ENCODE measurements around the gene FGF18. TPM values are rescaled to one million over a fixed set of nuclear protein-coding genes. Genes with fewer than 3 reads are reported as not detected.
A peak's percentile ranks its signal among the peaks of the same experiment; 100 is the strongest.

Gene FGF18
- total and polyA plus RNA-seq, 2 donors from 2014 or later: 0.39 to 1.8 TPM

GRCh38 chr5:171457208-171457981, 37.9 kb downstream of the FGF18 start:
- H3K36me3 ChIP-seq (ENCODE audit: control insufficient read depth in 2 of 3, insufficient read depth in 3 of 3, low read length in 3 of 3): no peaks in the 10 kb centered on the region
- H3K9ac ChIP-seq (ENCODE audit: low read length in 3 of 3): no peak overlapping the region
- no peaks in the 10 kb centered on the region for H3K9me3 ChIP-seq (ENCODE audit: control insufficient read depth in 2 of 3, insufficient read depth in 1 of 3, low read length in 3 of 3)
- DNase-seq (no peak), FAIRE-seq (no peak)
- intact Hi-C loops (cut with DNase I): no loop called here
- H3K4me1 ChIP-seq (ENCODE audit: control insufficient read depth in 2 of 3, insufficient read depth in 2 of 3, low read depth in 1 of 3, low read length in 3 of 3): peaks cover 0 to 2% (median 0%) of the 10 kb centered on the region in 3 donors
- no peak for TF ChIP-seq CTCF (IDR thresholded peaks at IDR 0.05; ENCODE audit: borderline replicate concordance, extremely low read depth, insufficient read depth)
- no peak overlapping the region for H3K27ac ChIP-seq (ENCODE audit: low read depth in 2 of 2, low read length in 2 of 2)
- no peaks in the 10 kb centered on the region for H3K27me3 ChIP-seq (ENCODE audit: control insufficient read depth, insufficient read depth, low read length)
- H3K4me3 ChIP-seq (ENCODE audit: low read length in 3 of 3): no peak overlapping the region

DNA sequence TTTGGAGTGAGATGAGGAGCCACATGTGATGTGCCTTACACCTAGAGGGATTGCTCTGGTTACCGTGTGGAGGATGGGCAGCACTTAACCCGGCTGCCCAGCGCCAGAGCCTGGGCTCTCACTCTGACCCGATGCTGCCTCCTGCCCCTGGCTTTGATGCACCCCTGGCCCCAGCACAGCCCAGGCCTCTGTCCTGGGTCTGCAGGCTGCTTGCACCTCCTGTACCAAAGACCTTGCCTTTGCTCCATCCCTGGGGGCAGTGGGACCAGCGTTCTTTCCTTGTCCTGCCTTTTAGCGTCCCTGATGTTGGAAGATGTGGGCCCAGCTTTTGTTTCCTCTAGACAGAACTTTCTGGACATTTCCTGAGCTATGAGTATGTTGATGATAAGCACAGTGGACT, 40.4 kb downstream of the FGF18 start:
- Histone ChIP-seq H3K9ac (ENCODE audit: low read length in 3 of 3) (no peak overlapping the region), H3K27ac (ENCODE audit: low read depth in 2 of 2, low read length in 2 of 2) (no peak overlapping the region), H3K27me3 (ENCODE audit: control insufficient read depth, insufficient read depth, low read length) (no peaks in the 10 kb centered on the region), H3K36me3 (ENCODE audit: control insufficient read depth in 2 of 3, insufficient read depth in 3 of 3, low read length in 3 of 3) (no peaks in the 10 kb centered on the region), H3K4me1 (ENCODE audit: control insufficient read depth in 2 of 3, insufficient read depth in 2 of 3, low read depth in 1 of 3, low read length in 3 of 3) (no peaks in the 10 kb centered on the region), H3K4me3 (ENCODE audit: low read length in 3 of 3) (no peak overlapping the region), H3K9me3 (ENCODE audit: control insufficient read depth in 2 of 3, insufficient read depth in 1 of 3, low read length in 3 of 3) (no peaks in the 10 kb centered on the region)
- intact Hi-C loops (cut with DNase I): no loop called here
- FAIRE-seq (no peak), DNase-seq (peak in 1 of 5 donors; percentile 26)
- no peak for TF ChIP-seq CTCF (IDR thresholded peaks at IDR 0.05; ENCODE audit: borderline replicate concordance, extremely low read depth, insufficient read depth)

DNA sequence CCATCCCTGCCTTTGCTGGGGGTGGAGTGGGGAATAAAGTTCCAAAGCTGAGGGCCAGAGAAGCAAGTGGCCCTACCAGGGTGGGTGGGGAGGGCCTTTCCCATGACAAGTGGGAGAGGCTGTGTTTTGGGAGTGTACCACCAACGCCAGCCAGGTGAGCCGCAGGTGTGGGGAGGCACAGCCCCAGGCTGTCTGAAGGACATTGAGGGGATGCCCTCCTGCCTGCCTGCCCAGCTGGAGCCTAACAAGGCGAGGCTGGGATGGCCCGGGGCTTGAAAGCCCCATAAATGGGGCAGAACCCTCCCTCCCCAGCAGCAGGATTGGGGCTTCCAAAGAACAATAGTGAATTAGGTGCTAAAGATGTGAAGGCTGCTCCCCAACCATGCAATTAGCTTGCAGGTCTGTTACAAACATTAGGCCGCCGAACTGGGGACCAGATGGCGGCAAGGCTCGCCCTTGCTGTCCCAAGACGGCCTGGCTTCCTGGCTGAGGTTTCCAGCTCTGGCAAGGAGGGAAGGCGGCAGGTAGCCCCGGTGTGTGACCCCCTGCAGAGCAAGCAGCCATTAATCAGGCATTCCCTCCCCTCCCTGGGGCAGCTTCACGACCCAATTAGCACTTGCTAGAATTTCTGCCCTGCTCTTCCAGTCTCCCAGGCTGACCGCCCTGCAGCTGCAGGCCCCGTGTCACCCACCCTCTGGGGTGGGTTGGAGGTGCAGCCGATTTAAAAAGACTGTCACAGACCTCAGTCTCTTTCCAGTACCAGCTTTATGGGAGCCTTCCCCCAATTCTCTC, 42.9 kb downstream of the FGF18 start:
- Histone ChIP-seq H3K27me3 (ENCODE audit: control insufficient read depth, insufficient read depth, low read length) (no peaks in the 10 kb centered on the region), H3K4me3 (ENCODE audit: low read length in 3 of 3) (no peak overlapping the region), H3K36me3 (ENCODE audit: control insufficient read depth in 2 of 3, insufficient read depth in 3 of 3, low read length in 3 of 3) (no peaks in the 10 kb centered on the region), H3K9ac (ENCODE audit: low read length in 3 of 3) (no peak overlapping the region), H3K9me3 (ENCODE audit: control insufficient read depth in 2 of 3, insufficient read depth in 1 of 3, low read length in 3 of 3) (no peaks in the 10 kb centered on the region), H3K27ac (ENCODE audit: low read depth in 2 of 2, low read length in 2 of 2) (no peak overlapping the region), H3K4me1 (ENCODE audit: control insufficient read depth in 2 of 3, insufficient read depth in 2 of 3, low read depth in 1 of 3, low read length in 3 of 3) (no peaks in the 10 kb centered on the region)
- intact Hi-C loops (cut with DNase I): no loop called here
- DNase-seq: peak in 1 of 5 donors; percentile 52
- no peak for FAIRE-seq
- no peak for TF ChIP-seq CTCF (IDR thresholded peaks at IDR 0.05; ENCODE audit: borderline replicate concordance, extremely low read depth, insufficient read depth)
